ENCODE measurements around the gene DNM2. TPM values are rescaled to one million over a fixed set of nuclear protein-coding genes. Genes with fewer than 3 reads are reported as not detected.

DNM2 gene
- polyA plus RNA-seq, 2 of the 4 experiments (the other 2 are of a cell fraction) = 32.9 to 58.5 TPM

DNA sequence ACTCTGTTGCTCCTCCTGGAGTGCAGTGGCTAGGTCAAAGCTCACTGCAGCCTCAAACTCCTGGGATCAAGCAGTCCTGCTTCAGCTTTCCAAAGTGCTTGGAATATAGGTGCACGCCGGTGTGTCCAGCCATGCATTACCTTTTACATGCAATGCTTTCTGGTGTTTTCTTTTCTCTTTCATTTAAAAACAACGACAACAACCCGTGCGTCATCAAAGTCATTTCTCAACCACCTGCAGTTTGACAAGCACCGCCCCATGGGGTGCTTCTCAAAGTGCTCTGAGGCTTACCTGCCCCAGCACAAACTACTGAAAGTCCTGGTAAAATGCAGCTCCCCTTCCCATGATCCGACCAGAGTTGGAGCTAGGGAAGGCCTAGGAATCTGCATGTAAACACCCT lies 9.6 kb upstream of the DNM2 start:
- POLR2A ChIA-PET = no interaction called here
- Histone ChIP-seq H3K27ac (no peak overlapping the region), H3K4me3 (no peak overlapping the region), H3K4me2 (no peak overlapping the region), H3K9me3 (no peaks in the 10 kb centered on the region), H3K4me1 (no peaks in the 10 kb centered on the region)
- FAIRE-seq (no peak), ATAC-seq (no peak), DNase-seq (ENCODE audit: low read depth in 1 of 2, low spot score in 1 of 2) (no peak)
- 96% methylated on average over 7 of the region's 7 CpGs for WGBS (ENCODE audit: missing lambda C conversion rate)
- no peak for TF ChIP-seq EHMT2 (IDR thresholded peaks at IDR 0.05; ENCODE audit: low read depth)
- TF ChIP-seq ZSCAN20 (CRISPR knock-in tag; IDR thresholded peaks at IDR 0.05) = no peak
- no peak for TF ChIP-seq KDM1A (IDR thresholded peaks at IDR 0.05; ENCODE audit: low read depth)
- TF ChIP-seq POLR2A (IDR thresholded peaks at IDR 0.05; ENCODE audit: low read length) = no peak
- no peak for TF ChIP-seq JUNB (IDR thresholded peaks at IDR 0.05)
- no peak for TF ChIP-seq JUN (IDR thresholded peaks at IDR 0.05)
- TF ChIP-seq EP300 (IDR thresholded peaks at IDR 0.05) = no peak
- no peak for TF ChIP-seq ZNF302 (CRISPR knock-in tag; IDR thresholded peaks at IDR 0.05)
- TF ChIP-seq, protein P1, sequence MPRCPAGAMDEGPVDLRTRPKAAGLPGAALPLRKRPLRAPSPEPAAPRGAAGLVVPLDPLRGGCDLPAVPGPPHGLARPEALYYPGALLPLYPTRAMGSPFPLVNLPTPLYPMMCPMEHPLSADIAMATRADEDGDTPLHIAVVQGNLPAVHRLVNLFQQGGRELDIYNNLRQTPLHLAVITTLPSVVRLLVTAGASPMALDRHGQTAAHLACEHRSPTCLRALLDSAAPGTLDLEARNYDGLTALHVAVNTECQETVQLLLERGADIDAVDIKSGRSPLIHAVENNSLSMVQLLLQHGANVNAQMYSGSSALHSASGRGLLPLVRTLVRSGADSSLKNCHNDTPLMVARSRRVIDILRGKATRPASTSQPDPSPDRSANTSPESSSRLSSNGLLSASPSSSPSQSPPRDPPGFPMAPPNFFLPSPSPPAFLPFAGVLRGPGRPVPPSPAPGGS (IDR thresholded peaks at IDR 0.05) = no peak
- CTCF ChIA-PET = interaction anchor here (0.5 to 1.5 kb wide), 2 partner anchors 8 to 252 kb away, joined by 3 to 4 read pairs; no protein-coding TSS in a partner anchor

DNA sequence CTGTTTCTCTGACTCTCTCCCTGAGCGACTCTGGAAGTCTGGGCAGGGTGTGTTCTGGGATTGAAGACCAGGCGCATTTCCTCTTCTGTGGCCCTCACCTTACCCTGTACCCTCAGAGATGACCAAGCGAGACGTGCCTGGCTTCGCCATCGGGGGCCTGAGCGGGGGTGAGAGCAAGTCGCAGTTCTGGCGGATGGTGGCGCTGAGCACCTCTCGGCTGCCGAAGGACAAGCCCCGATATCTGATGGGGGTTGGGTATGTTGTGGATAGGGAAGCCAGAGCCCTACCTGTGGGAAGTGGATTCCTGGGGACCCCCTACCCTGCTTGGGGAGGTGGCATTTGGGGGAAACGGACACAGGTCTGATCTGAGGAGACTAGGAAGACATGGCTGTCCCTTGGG lies 5.8 kb upstream of the DNM2 start:
- no peaks in the 10 kb centered on the region for H3K4me1 ChIP-seq
- FAIRE-seq (no peak), ATAC-seq (no peak; a peak in 1 of 6 replicates), DNase-seq (ENCODE audit: low read depth in 1 of 2, low spot score in 1 of 2) (no peak)
- CTCF ChIA-PET = no interaction called here
- POLR2A ChIA-PET = no interaction called here
- no peaks in the 10 kb centered on the region for H3K9me3 ChIP-seq
- TF ChIP-seq HDAC2 (IDR thresholded peaks at IDR 0.05) (no peak), POLR2AphosphoS2 (conservative IDR thresholded peaks at IDR 0.05; ENCODE audit: low read length) (no peak), HOXA7 (CRISPR knock-in tag; IDR thresholded peaks at IDR 0.05) (no peak), GATA3 (IDR thresholded peaks at IDR 0.05; ENCODE audit: borderline replicate concordance) (no peak), NFE2L2 (conservative IDR thresholded peaks at IDR 0.05; ENCODE audit: low read length) (no peak), JUNB (IDR thresholded peaks at IDR 0.05) (no peak), NPAS2 (CRISPR knock-in tag; IDR thresholded peaks at IDR 0.05; ENCODE audit: borderline replicate concordance) (no peak), HOXB13 (CRISPR knock-in tag; IDR thresholded peaks at IDR 0.05; ENCODE audit: low read depth) (no peak), EP300 (IDR thresholded peaks at IDR 0.05) (no peak), BHLHE40 (IDR thresholded peaks at IDR 0.05; ENCODE audit: low read depth, low read length) (no peak), PHF8 (IDR thresholded peaks at IDR 0.05; ENCODE audit: borderline replicate concordance, low read depth) (no peak), TFCP2L1 (CRISPR knock-in tag; IDR thresholded peaks at IDR 0.05) (no peak), MAFK (IDR thresholded peaks at IDR 0.05; ENCODE audit: partially characterized antibody) (no peak)
- TF ChIP-seq, protein P2, sequence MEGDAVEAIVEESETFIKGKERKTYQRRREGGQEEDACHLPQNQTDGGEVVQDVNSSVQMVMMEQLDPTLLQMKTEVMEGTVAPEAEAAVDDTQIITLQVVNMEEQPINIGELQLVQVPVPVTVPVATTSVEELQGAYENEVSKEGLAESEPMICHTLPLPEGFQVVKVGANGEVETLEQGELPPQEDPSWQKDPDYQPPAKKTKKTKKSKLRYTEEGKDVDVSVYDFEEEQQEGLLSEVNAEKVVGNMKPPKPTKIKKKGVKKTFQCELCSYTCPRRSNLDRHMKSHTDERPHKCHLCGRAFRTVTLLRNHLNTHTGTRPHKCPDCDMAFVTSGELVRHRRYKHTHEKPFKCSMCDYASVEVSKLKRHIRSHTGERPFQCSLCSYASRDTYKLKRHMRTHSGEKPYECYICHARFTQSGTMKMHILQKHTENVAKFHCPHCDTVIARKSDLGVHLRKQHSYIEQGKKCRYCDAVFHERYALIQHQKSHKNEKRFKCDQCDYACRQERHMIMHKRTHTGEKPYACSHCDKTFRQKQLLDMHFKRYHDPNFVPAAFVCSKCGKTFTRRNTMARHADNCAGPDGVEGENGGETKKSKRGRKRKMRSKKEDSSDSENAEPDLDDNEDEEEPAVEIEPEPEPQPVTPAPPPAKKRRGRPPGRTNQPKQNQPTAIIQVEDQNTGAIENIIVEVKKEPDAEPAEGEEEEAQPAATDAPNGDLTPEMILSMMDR (IDR thresholded peaks at IDR 0.05) = no peak
- WGBS (ENCODE audit: missing lambda C conversion rate) = 98% methylated on average over 13 of the region's 14 CpGs
- H3K4me2 ChIP-seq = no peak overlapping the region
- no peak overlapping the region for H3K4me3 ChIP-seq
- H3K27ac ChIP-seq = no peak overlapping the region

DNA sequence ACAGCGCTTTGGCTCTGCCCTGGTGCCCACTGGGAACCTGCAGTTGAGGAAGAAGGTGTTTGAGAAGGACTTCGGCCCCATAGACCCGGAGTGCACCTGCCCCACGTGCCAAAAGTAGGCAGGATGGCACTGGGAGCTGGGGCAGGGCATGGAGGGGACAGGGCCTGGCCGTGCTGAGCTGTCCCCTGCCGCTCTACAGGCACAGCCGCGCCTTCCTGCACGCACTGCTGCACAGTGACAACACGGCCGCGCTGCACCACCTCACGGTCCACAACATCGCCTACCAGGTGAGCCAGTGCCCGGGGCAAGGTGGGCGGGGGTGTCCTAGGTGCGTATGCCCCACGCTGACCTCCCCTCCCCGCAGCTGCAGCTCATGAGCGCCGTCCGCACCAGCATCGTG lies 5.1 kb upstream of the DNM2 start:
- H3K4me1 ChIP-seq = no peaks in the 10 kb centered on the region
- FAIRE-seq (no peak), ATAC-seq (no peak), DNase-seq (ENCODE audit: low read depth in 1 of 2, low spot score in 1 of 2) (no peak)
- ChIA-PET POLR2A (no interaction called here), CTCF (interaction anchor here (0.9 to 7.6 kb wide), 3 partner anchors 10 to 152 kb away, joined by 3 to 90 read pairs (median 41); partner anchors contain the start of gene QTRT1)
- no peaks in the 10 kb centered on the region for H3K9me3 ChIP-seq
- WGBS (ENCODE audit: missing lambda C conversion rate) = 94% methylated on average over 19 of the region's 23 CpGs
- H3K4me3 ChIP-seq = no peak overlapping the region
- no peak overlapping the region for H3K4me2 ChIP-seq
- no peak overlapping the region for H3K27ac ChIP-seq
- no peak for TF ChIP-seq HOXB5 (CRISPR knock-in tag; IDR thresholded peaks at IDR 0.05)
- TF ChIP-seq GATA3 (IDR thresholded peaks at IDR 0.05; ENCODE audit: borderline replicate concordance) = no peak
- TF ChIP-seq ZNF302 (CRISPR knock-in tag; IDR thresholded peaks at IDR 0.05) = no peak
- no peak for TF ChIP-seq CHD4 (IDR thresholded peaks at IDR 0.05; ENCODE audit: borderline replicate concordance)
